GM03348 (cell line): Measurements from ENCODE around the gene NUB1.
A peak's percentile ranks its signal among the peaks of the same experiment; 100 is the strongest.

Source experiments
- DNase-seq: peaks from one replicate; pipeline ENCODE4 v3.0.0; 2012; ENCODE audit warnings: low spot score

The NUB1 gene

DNA sequence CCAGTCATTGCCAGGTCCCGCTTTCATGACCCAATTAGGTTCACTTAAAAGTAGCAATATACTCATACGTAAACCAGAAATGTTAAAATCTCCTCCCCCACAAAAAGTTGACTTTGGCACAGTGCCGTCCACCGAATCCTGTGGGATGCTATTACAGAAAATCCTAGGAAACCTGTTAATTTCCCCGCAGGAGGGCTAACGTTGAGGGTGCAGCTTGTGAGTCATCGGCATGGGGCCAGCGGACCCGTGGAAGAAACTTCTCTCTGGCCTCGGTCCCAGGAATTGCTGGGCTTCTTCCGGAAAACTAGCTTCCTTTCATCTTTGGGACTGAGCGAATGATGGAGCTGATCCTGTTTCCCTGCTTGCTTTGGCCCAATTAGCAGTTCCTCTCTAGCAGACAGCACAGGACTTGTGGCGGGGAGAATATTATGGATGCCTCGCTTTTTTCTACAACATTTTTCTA lies 84.9 kb downstream of the NUB1 start:
- peak; percentile 60 for DNase-seq

DNA sequence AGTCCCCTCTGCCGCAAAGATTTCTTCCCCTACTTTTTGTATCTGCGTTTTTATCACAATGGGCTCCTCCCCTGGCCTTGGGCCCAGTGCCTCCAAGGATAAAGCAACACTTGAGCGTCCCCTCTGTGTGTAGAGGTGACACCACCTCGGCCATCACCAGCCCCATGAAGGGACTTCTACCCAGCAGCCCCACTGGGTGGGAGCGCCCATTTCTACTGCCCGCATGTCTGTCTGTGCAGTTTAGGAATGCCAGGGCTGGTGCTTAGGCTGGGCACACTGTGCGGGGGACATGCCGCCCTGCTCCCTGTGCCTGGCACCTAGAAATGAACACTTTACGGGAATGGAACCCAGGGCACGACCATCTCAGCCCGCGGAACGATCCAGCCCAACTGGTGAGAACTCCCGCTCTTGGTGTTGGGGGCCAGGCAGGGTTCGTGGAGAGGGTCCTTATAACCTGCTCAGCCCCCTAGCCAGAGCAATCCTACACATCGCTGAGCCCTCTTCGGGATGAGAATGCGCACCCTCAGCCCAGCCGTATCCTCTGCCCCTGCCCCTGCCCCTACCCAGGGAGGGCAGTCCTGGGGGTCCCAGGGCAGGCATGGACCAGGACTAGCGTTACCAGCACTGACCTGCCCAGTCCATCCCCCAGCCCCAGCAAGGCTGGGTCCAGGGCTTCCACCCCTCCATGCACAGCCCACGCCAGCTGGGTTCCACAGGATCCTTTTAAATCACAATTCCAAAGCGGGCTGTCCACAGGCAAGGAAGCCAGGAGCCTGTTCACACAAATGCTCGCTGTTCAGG lies 85.5 kb downstream of the NUB1 start:
- no peak for DNase-seq

DNA sequence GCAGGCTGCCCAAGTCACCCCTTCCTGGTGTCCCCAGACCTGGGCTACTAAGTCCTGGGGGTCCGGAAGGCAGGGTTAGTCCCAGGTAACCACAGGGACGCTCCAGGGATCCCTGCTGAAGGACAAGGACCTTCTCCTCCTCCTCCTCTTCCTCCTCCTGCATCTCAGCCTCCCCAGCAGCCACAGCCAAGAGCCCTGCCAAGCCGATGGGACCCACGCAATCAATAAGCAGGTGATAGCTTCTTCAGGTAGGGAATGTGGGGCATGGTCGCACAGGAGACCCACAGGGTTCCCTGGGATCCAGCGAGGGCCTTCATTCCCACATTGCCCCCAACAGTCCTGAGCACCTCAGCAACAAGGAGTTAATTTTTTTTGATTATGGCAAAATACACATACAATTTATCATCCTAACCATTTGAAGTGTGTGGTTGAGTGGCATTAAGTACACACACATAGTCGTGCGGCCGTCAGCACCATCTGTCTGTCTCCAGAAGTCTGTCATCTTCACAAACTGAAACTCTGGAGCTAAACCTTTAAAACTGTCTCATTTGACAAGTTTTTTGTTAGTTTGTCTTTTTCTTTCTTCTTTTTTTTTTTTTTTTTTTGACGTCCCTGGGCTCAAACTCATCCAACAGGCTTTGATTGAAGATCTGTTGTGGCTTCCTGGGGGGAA lies 86.2 kb downstream of the NUB1 start:
- DNase-seq = no peak
